PC-9 (cell line): ENCODE results near the gene ATP5PB. TPM values are rescaled to one million over a fixed set of nuclear protein-coding genes. Genes with fewer than 3 reads are reported as not detected.

Source experiments
- BruUV-seq: library from RNA; stranded (reverse); fragments of 400-500 nt; replicated peaks from 2 replicates; lab custom pipeline; 2021; lab: Mats Ljungman, UMichigan
- CTCF ChIA-PET: fragments of 300-600 bp; sonication (Branson Sonifier 250); formaldehyde crosslinking; loops from one replicate; lab custom pipeline; 2022; ENCODE audit warnings: antibody characterized with exemption; lab: Charles Lee
- POLR2A ChIA-PET: fragments of 300-600 bp; sonication (Branson Sonifier 250); formaldehyde crosslinking; loops from one replicate; lab custom pipeline; 2022; ENCODE audit warnings: antibody characterized with exemption; ENCODE audit not compliant: unreplicated experiment; lab: Charles Lee
- DNase-seq, 2 experiments: peaks; one replicate each; pipeline versions ENCODE4 v3.0.0 to v3.0.0-alpha.2; 2015 to 2022; ENCODE audit warnings: mixed read lengths in 1 of 2
- H2AFZ ChIP-seq: fragments of 200-600 bp; sonication (generic); 2 replicates; pipeline ENCODE4 v1.8.1; 2017; ENCODE audit warnings: antibody characterized with exemption
- H3F3A ChIP-seq: fragments of 200-600 bp; sonication (generic); 2 replicates; pipeline ENCODE4 v1.8.1; 2017; ENCODE audit warnings: antibody characterized with exemption, mild to moderate bottlenecking, low read depth; ENCODE audit not compliant: insufficient read depth
- H3K27ac ChIP-seq: fragments of 200-600 bp; sonication (generic); 2 replicates; pipeline ENCODE4 v1.6.1; 2016; ENCODE audit warnings: mixed run types
- H3K27me3 ChIP-seq: fragments of 200-600 bp; sonication (generic); 2 replicates; pipeline ENCODE4 v1.6.1; 2016; ENCODE audit warnings: low read depth, mixed run types; ENCODE audit not compliant: insufficient read depth
- H3K36me3 ChIP-seq: fragments of 200-600 bp; sonication (generic); 2 replicates; pipeline ENCODE4 v1.6.1; 2016; ENCODE audit warnings: low read depth, mixed run types
- H3K4me1 ChIP-seq: fragments of 200-600 bp; sonication (generic); replicated peaks from 2 replicates; pipeline ENCODE4 v1.6.1; 2016; ENCODE audit warnings: mixed run types; ENCODE audit not compliant: insufficient read depth
- H3K4me2 ChIP-seq: fragments of 200-600 bp; sonication (generic); 2 replicates; pipeline ENCODE4 v1.6.1; 2017; ENCODE audit warnings: mixed run types
- H3K4me3 ChIP-seq: fragments of 200-600 bp; sonication (generic); 2 replicates; pipeline ENCODE4 v1.6.1; 2016; ENCODE audit warnings: mixed run types
- H3K79me2 ChIP-seq: fragments of 200-600 bp; sonication (generic); 2 replicates; pipeline ENCODE4 v1.6.1; 2017; ENCODE audit warnings: low read depth, mixed run types
- H3K9me2 ChIP-seq: fragments of 200-600 bp; sonication (generic); 2 replicates; pipeline ENCODE4 v1.8.1; 2017; ENCODE audit warnings: mild to moderate bottlenecking; ENCODE audit not compliant: insufficient read depth
- H3K9me3 ChIP-seq: fragments of 200-600 bp; sonication (generic); 2 replicates; pipeline ENCODE4 v1.8.1; 2016; ENCODE audit warnings: low read depth; ENCODE audit not compliant: insufficient read depth
- H4K20me1 ChIP-seq: fragments of 200-600 bp; sonication (generic); 2 replicates; pipeline ENCODE4 v1.8.1; 2017; ENCODE audit not compliant: insufficient read depth
- EZH2 ChIP-seq: fragments of 200-600 bp; sonication (generic); IDR thresholded peaks from 2 replicates; pipeline ENCODE4 v1.8.0; 2017; ENCODE audit warnings: antibody characterized with exemption, low read depth
- intact Hi-C: fragments of 100-400 bp; cut with micrococcal nuclease; formaldehyde crosslinking; loops from one replicate; pipeline ENCODE4 v1.10.0; 2022; ENCODE audit not compliant: unreplicated experiment
- total RNA-seq: library from RNA; stranded (reverse); gene quantifications from 2 replicates; pipeline ENCODE4 v1.2.3, GENCODE V29; 2021
- TF ChIP-seq, protein P1 (sequence below): fragments of 200-600 bp; sonication (generic); conservative IDR thresholded peaks from 2 replicates; pipeline ENCODE4 v1.6.1; 2017; ENCODE audit warnings: mixed run types, antibody characterized with exemption, mild to moderate bottlenecking, moderate library complexity

The ATP5PB gene
- total RNA-seq, 1 experiment from 2014 or later = 212 TPM

DNA sequence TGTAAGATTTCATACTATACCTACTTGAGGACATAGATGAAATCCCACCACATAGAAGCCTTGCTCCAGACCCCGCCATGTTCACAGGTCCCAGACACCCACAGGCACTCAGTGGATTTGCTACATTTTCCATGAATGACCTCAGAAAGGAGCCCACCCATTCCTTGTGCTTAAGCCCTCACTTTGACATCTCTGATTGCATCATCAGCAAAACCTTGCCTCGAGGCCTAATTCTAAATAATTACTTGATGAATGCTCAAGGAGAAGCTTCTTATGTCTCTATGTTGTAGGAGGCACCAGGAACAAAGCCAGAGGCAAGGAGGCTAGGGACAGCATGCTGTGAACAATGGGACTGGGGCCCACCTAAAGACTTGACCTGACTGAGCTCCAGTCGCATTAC is 33.8 kb upstream of the ATP5PB start:
- no TSS peak for BruUV-seq
- H3F3A ChIP-seq = no peaks in the 10 kb centered on the region; the same call in 1 of the 2 replicates
- ChIA-PET POLR2A (no interaction called here), CTCF (no interaction called here)
- no peaks in the 10 kb centered on the region for H3K79me2 ChIP-seq
- no peak overlapping the region for H3K4me2 ChIP-seq
- intact Hi-C loops = no loop called here
- DNase-seq = no peak
- H3K9me2 ChIP-seq = no peaks in the 10 kb centered on the region
- H3K4me1 ChIP-seq = peaks cover 27% of the 10 kb centered on the region
- no peak overlapping the region for H2AFZ ChIP-seq
- no peaks in the 10 kb centered on the region for H4K20me1 ChIP-seq
- no peak overlapping the region for H3K27ac ChIP-seq
- no peaks in the 10 kb centered on the region for H3K36me3 ChIP-seq
- H3K9me3 ChIP-seq = no peaks in the 10 kb centered on the region
- H3K27me3 ChIP-seq = peaks cover 14% of the 10 kb centered on the region; the same call in 1 of the 2 replicates
- no peak for TF ChIP-seq EZH2
- TF ChIP-seq, protein P1, sequence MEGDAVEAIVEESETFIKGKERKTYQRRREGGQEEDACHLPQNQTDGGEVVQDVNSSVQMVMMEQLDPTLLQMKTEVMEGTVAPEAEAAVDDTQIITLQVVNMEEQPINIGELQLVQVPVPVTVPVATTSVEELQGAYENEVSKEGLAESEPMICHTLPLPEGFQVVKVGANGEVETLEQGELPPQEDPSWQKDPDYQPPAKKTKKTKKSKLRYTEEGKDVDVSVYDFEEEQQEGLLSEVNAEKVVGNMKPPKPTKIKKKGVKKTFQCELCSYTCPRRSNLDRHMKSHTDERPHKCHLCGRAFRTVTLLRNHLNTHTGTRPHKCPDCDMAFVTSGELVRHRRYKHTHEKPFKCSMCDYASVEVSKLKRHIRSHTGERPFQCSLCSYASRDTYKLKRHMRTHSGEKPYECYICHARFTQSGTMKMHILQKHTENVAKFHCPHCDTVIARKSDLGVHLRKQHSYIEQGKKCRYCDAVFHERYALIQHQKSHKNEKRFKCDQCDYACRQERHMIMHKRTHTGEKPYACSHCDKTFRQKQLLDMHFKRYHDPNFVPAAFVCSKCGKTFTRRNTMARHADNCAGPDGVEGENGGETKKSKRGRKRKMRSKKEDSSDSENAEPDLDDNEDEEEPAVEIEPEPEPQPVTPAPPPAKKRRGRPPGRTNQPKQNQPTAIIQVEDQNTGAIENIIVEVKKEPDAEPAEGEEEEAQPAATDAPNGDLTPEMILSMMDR = no peak
- H3K4me3 ChIP-seq = no peak overlapping the region

DNA sequence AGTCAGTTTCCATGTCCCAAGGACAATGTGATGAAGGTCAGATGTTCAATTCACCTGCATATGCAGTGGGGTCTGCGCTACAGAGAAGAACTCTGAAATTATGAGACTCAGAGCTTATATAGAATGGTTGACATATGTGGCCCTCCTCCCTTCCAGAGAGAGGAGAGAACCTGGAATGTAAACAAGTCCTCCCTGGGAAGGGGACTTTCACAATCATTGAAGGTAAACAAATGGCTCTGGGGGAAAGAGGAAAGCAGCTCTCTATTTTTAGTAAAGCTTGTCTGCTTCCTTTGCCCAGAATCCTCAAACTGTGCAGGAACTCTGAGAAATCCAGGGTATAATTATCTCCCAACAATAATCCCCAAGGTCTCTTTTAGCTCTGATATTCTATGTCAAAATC is 31.5 kb upstream of the ATP5PB start:
- CTCF ChIA-PET = no interaction called here
- DNase-seq = peak in 1 of 2 experiments; percentile 85
- Histone ChIP-seq H3K9me2 (no peaks in the 10 kb centered on the region), H3K4me2 (peak overlapping the region; percentile 52), H3K4me1 (peaks cover 43% of the 10 kb centered on the region), H3K27me3 (no peaks in the 10 kb centered on the region), H3K9me3 (no peaks in the 10 kb centered on the region), H2AFZ (no peak overlapping the region), H3K4me3 (no peak overlapping the region; the same call in 1 of the 2 replicates), H3K79me2 (no peaks in the 10 kb centered on the region), H3F3A (peaks cover 10% of the 10 kb centered on the region; the same call in 1 of the 2 replicates), H3K27ac (no peak overlapping the region), H4K20me1 (no peaks in the 10 kb centered on the region), H3K36me3 (no peaks in the 10 kb centered on the region)
- no TSS peak for BruUV-seq
- intact Hi-C loops = no loop called here
- POLR2A ChIA-PET = no interaction called here
- TF ChIP-seq, protein P1 = no peak
- no peak for TF ChIP-seq EZH2

DNA sequence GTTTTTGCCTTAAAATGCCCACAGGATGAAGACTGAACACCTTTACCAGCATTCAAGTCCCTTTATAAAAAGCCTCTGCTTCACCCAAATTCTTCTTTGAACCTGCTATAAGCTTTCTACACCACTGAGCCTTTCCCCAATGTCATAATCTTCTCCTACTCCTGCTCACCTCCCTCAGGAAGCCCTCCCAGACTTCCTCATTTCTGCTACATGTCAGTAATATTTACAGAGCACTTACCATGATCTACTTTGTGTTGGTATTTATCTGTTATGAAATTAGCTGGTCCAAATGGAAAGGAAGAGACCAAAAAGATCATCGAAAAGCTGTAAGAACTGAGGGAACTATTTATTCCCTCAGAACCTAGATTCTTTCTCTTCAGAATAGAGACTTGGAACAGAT is 30.2 kb upstream of the ATP5PB start:
- no peak overlapping the region for H2AFZ ChIP-seq
- ChIA-PET POLR2A (no interaction called here), CTCF (no interaction called here)
- H3K27ac ChIP-seq = no peak overlapping the region
- H3K4me3 ChIP-seq = no peak overlapping the region
- H3K4me2 ChIP-seq = no peak overlapping the region
- BruUV-seq = no TSS peak
- DNase-seq = peak in 1 of 2 experiments; percentile 10
- no peaks in the 10 kb centered on the region for H3K9me3 ChIP-seq
- H3K27me3 ChIP-seq = no peaks in the 10 kb centered on the region
- TF ChIP-seq, protein P1 = no peak
- TF ChIP-seq EZH2 = no peak
- no peaks in the 10 kb centered on the region for H4K20me1 ChIP-seq
- peaks cover 54% of the 10 kb centered on the region for H3K4me1 ChIP-seq
- peaks cover 23% of the 10 kb centered on the region; the same call in 1 of the 2 replicates for H3F3A ChIP-seq
- H3K79me2 ChIP-seq = no peaks in the 10 kb centered on the region
- H3K9me2 ChIP-seq = no peaks in the 10 kb centered on the region
- intact Hi-C loops = no loop called here
- H3K36me3 ChIP-seq = no peaks in the 10 kb centered on the region
